Measurements from ENCODE around the gene DDX27. TPM values are rescaled to one million over a fixed set of nuclear protein-coding genes. Genes with fewer than 3 reads are reported as not detected.

DDX27 gene
- total and polyA plus RNA-seq, 2 of the 13 experiments (the other 11 are each of a cell fraction or from before 2014, with no cell fraction given), result 42.6 to 72.8 TPM

GRCh38 chr20:49187851-49188641 is 31.2 kb upstream of the DDX27 start, which contains the start of gene STAU1 (continued):
- TF ChIP-seq PTBP1 (IDR thresholded peaks at IDR 0.05; ENCODE audit: low read depth, low read length, poor library complexity, severe bottlenecking) (peak; percentile 50), ZNF570 (CRISPR knock-in tag; IDR thresholded peaks at IDR 0.05; ENCODE audit: borderline replicate concordance) (no peak; the same call in 1 of the 2 replicates), CSRNP1 (CRISPR knock-in tag; IDR thresholded peaks at IDR 0.05) (peak; percentile 86; the same call in 1 of the 2 replicates), ZNF557 (CRISPR knock-in tag; IDR thresholded peaks at IDR 0.05) (peak; percentile 89), DNMT1 (CRISPR knock-in tag; IDR thresholded peaks at IDR 0.05) (no peak), IKZF1 (IDR thresholded peaks at IDR 0.05) (no peak), ZNF44 (CRISPR knock-in tag; IDR thresholded peaks at IDR 0.05) (0 out of 2 replicates have a peak, but pooled peaks have one; percentile 56), TOPORS (CRISPR knock-in tag; IDR thresholded peaks at IDR 0.05) (peak; percentile 92), SOX5 (CRISPR knock-in tag; IDR thresholded peaks at IDR 0.05; ENCODE audit: borderline replicate concordance) (no peak; the same call in 1 of the 2 replicates), SOX13 (IDR thresholded peaks at IDR 0.05) (no peak), SOX13 (CRISPR knock-in tag; conservative IDR thresholded peaks at IDR 0.05 in 1 of 2, IDR thresholded peaks at IDR 0.05 in 1 of 2) (peak in 1 of 2 experiments; percentile 58; a peak in 2 of 4 replicates)
- TF ChIP-seq, protein P1, sequence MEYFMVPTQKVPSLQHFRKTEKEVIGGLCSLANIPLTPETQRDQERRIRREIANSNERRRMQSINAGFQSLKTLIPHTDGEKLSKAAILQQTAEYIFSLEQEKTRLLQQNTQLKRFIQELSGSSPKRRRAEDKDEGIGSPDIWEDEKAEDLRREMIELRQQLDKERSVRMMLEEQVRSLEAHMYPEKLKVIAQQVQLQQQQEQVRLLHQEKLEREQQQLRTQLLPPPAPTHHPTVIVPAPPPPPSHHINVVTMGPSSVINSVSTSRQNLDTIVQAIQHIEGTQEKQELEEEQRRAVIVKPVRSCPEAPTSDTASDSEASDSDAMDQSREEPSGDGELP (IDR thresholded peaks at IDR 0.05; ENCODE audit: borderline replicate concordance, low read depth), result peak; percentile 61; the same call in 1 of the 2 replicates
- TF ChIP-seq, protein P2, sequence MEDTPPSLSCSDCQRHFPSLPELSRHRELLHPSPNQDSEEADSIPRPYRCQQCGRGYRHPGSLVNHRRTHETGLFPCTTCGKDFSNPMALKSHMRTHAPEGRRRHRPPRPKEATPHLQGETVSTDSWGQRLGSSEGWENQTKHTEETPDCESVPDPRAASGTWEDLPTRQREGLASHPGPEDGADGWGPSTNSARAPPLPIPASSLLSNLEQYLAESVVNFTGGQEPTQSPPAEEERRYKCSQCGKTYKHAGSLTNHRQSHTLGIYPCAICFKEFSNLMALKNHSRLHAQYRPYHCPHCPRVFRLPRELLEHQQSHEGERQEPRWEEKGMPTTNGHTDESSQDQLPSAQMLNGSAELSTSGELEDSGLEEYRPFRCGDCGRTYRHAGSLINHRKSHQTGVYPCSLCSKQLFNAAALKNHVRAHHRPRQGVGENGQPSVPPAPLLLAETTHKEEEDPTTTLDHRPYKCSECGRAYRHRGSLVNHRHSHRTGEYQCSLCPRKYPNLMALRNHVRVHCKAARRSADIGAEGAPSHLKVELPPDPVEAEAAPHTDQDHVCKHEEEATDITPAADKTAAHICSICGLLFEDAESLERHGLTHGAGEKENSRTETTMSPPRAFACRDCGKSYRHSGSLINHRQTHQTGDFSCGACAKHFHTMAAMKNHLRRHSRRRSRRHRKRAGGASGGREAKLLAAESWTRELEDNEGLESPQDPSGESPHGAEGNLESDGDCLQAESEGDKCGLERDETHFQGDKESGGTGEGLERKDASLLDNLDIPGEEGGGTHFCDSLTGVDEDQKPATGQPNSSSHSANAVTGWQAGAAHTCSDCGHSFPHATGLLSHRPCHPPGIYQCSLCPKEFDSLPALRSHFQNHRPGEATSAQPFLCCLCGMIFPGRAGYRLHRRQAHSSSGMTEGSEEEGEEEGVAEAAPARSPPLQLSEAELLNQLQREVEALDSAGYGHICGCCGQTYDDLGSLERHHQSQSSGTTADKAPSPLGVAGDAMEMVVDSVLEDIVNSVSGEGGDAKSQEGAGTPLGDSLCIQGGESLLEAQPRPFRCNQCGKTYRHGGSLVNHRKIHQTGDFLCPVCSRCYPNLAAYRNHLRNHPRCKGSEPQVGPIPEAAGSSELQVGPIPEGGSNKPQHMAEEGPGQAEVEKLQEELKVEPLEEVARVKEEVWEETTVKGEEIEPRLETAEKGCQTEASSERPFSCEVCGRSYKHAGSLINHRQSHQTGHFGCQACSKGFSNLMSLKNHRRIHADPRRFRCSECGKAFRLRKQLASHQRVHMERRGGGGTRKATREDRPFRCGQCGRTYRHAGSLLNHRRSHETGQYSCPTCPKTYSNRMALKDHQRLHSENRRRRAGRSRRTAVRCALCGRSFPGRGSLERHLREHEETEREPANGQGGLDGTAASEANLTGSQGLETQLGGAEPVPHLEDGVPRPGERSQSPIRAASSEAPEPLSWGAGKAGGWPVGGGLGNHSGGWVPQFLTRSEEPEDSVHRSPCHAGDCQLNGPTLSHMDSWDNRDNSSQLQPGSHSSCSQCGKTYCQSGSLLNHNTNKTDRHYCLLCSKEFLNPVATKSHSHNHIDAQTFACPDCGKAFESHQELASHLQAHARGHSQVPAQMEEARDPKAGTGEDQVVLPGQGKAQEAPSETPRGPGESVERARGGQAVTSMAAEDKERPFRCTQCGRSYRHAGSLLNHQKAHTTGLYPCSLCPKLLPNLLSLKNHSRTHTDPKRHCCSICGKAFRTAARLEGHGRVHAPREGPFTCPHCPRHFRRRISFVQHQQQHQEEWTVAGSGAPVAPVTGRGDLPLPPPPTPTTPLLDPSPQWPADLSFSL (CRISPR knock-in tag; IDR thresholded peaks at IDR 0.05), result no peak
- TF ChIP-seq, protein P3, sequence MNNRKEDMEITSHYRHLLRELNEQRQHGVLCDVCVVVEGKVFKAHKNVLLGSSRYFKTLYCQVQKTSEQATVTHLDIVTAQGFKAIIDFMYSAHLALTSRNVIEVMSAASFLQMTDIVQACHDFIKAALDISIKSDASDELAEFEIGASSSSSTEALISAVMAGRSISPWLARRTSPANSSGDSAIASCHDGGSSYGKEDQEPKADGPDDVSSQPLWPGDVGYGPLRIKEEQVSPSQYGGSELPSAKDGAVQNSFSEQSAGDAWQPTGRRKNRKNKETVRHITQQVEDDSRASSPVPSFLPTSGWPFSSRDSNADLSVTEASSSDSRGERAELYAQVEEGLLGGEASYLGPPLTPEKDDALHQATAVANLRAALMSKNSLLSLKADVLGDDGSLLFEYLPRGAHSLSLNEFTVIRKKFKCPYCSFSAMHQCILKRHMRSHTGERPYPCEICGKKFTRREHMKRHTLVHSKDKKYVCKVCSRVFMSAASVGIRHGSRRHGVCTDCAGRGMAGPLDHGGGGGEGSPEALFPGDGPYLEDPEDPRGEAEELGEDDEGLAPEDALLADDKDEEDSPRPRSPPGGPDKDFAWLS (CRISPR knock-in tag; IDR thresholded peaks at IDR 0.05; ENCODE audit: borderline replicate concordance), result no peak
- TF ChIP-seq, protein P4, sequence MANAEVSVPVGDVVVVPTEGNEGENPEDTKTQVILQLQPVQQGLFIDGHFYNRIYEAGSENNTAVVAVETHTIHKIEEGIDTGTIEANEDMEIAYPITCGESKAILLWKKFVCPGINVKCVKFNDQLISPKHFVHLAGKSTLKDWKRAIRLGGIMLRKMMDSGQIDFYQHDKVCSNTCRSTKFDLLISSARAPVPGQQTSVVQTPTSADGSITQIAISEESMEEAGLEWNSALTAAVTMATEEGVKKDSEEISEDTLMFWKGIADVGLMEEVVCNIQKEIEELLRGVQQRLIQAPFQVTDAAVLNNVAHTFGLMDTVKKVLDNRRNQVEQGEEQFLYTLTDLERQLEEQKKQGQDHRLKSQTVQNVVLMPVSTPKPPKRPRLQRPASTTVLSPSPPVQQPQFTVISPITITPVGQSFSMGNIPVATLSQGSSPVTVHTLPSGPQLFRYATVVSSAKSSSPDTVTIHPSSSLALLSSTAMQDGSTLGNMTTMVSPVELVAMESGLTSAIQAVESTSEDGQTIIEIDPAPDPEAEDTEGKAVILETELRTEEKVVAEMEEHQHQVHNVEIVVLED (CRISPR knock-in tag; IDR thresholded peaks at IDR 0.05; ENCODE audit: borderline replicate concordance), result peak; percentile 92
